Measurements from ENCODE around the gene UGT1A4.

Gene UGT1A4
- total RNA-seq, result 0 reads per million in 3 donors

DNA sequence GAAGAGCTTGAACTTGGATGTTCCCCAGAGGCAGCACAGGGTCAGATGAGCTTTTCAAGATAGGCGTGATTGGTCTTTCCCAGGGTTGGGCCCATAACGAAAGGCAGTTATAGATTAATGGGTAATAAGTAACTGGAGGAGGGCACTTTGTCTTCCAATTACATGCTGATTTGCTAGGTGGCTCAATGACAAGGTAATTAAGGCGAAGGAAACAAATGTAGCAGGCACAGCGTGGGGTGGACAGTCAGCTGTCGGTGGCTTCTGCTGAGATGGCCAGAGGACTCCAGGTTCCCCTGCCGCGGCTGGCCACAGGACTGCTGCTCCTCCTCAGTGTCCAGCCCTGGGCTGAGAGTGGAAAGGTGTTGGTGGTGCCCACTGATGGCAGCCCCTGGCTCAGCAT is at the start of gene UGT1A4:
Gene UGT1A4 (plus strand): TSS at position 185 of the 400 bp plus-strand sequence. CDS start 85 bp downstream, at position 270.
- H3K27ac ChIP-seq (ENCODE audit: insufficient read depth, low read length, poor library complexity, severe bottlenecking), result no peak within 1 kb of the TSS
- H3K9me3 ChIP-seq (ENCODE audit: control insufficient read depth, low read length), result no peaks in the 10 kb centered on the region
- H3K27me3 ChIP-seq (replicated peaks; ENCODE audit: control insufficient read depth, insufficient read depth, low read length, poor library complexity, severe bottlenecking), result no peaks in the 10 kb centered on the region
- H3K36me3 ChIP-seq (ENCODE audit: control insufficient read depth, insufficient read depth, low read length), result no peaks in the 10 kb centered on the region
- H3K4me1 ChIP-seq (ENCODE audit: control insufficient read depth, insufficient read depth, low read length, poor library complexity, severe bottlenecking), result no peaks in the 10 kb centered on the region
- H3K4me3 ChIP-seq (ENCODE audit: insufficient read depth, low read depth, low read length, poor library complexity, severe bottlenecking), result no peak within 1 kb of the TSS
- DNase-seq, result no peak

DNA sequence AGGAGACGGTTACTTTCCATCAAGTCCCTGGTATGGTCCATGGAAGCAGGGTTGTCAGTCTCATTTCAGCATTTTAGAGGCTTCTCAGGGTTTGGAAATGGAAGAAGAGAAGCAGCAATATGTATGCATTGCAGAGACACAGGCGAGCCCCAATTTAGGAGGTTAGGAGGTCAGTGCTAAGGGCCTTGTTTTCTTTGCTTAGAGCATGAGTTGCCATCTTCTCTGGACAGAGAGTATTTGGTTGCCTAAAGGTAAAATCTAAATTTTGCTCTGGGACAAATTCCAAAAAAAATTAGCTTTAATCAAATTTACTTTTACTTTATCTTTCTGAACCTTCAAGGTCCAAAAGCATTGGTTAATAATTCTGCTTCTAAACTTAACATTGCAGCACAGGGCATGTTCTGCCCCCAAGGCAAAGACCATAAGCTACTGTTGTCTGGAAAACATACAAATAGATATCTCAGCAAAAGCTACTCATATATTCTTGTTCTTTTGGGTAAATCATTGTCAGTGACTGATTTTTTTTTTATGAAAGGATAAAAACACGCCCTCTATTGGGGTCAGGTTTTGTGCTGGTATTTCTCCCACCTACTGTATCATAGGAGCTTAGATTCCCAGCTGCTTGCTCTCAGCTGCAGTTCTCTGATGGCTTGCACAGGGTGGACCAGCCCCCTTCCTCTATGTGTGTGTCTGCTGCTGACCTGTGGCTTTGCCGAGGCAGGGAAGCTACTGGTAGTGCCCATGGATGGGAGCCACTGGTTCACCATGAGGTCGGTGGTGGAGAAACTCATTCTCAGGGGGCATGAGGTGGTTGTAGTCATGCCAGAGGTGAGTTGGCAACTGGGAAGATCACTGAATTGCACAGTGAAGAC is 47.0 kb upstream of the UGT1A4 start, which contains the start of gene UGT1A9:
Gene UGT1A9 (plus strand): TSS at position 609 of the 872 bp plus-strand sequence. CDS start 37 bp downstream, at position 646.
- Histone ChIP-seq H3K27me3 (replicated peaks; ENCODE audit: control insufficient read depth, insufficient read depth, low read length, poor library complexity, severe bottlenecking) (no peaks in the 10 kb centered on the region), H3K4me3 (ENCODE audit: insufficient read depth, low read depth, low read length, poor library complexity, severe bottlenecking) (no peak within 1 kb of the TSS), H3K36me3 (ENCODE audit: control insufficient read depth, insufficient read depth, low read length) (no peaks in the 10 kb centered on the region), H3K4me1 (ENCODE audit: control insufficient read depth, insufficient read depth, low read length, poor library complexity, severe bottlenecking) (no peaks in the 10 kb centered on the region), H3K9me3 (ENCODE audit: control insufficient read depth, low read length) (no peaks in the 10 kb centered on the region), H3K27ac (ENCODE audit: insufficient read depth, low read length, poor library complexity, severe bottlenecking) (no peak within 1 kb of the TSS)
- DNase-seq, result no peak

DNA sequence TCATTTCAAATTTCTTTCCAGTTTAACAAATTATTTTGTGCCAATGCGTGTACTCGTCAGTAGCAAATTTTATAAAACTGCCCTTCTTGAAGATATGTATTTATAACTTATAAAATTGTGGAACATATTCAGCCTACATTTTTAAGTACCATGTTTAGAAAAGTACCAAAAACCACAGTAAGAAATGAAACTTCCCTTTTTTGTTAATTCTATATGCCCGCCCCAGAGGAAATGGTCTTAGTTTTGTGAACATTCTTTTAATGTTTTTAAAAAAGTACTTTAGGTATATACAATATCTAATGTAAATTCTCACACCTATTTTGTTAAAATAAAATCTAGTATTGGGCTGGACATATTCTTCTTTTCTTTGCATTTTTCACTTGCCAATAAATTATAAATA is 45.6 kb upstream of the UGT1A4 start:
- no peaks in the 10 kb centered on the region for H3K9me3 ChIP-seq (ENCODE audit: control insufficient read depth, low read length)
- H3K27me3 ChIP-seq (replicated peaks; ENCODE audit: control insufficient read depth, insufficient read depth, low read length, poor library complexity, severe bottlenecking), result no peaks in the 10 kb centered on the region
- H3K27ac ChIP-seq (ENCODE audit: insufficient read depth, low read length, poor library complexity, severe bottlenecking), result no peak overlapping the region
- no peaks in the 10 kb centered on the region for H3K4me1 ChIP-seq (ENCODE audit: control insufficient read depth, insufficient read depth, low read length, poor library complexity, severe bottlenecking)
- H3K4me3 ChIP-seq (ENCODE audit: insufficient read depth, low read depth, low read length, poor library complexity, severe bottlenecking), result no peak overlapping the region
- DNase-seq, result no peak
- H3K36me3 ChIP-seq (ENCODE audit: control insufficient read depth, insufficient read depth, low read length), result no peaks in the 10 kb centered on the region

DNA sequence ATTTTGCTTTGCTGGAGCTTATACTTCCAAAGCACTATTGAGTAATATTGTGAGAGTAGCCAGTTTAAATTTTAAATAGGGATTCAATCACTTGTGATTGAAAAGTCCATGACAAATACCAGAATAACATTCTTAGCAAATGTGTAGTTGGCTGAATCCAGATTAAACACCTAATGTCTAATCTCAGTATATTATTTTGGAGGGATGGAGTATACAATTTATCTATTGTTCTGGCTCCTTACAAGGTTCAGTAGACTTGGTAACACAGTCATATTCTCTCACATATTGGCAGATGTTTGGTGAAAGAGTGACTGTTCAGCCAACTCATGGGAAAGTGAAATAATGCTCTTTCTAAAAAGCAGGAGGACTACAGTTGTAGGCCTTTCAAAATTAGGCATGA is 44.6 kb upstream of the UGT1A4 start:
- no peaks in the 10 kb centered on the region for H3K36me3 ChIP-seq (ENCODE audit: control insufficient read depth, insufficient read depth, low read length)
- H3K27ac ChIP-seq (ENCODE audit: insufficient read depth, low read length, poor library complexity, severe bottlenecking), result no peak overlapping the region
- DNase-seq, result no peak
- H3K4me1 ChIP-seq (ENCODE audit: control insufficient read depth, insufficient read depth, low read length, poor library complexity, severe bottlenecking), result no peaks in the 10 kb centered on the region
- no peaks in the 10 kb centered on the region for H3K9me3 ChIP-seq (ENCODE audit: control insufficient read depth, low read length)
- no peak overlapping the region for H3K4me3 ChIP-seq (ENCODE audit: insufficient read depth, low read depth, low read length, poor library complexity, severe bottlenecking)
- H3K27me3 ChIP-seq (replicated peaks; ENCODE audit: control insufficient read depth, insufficient read depth, low read length, poor library complexity, severe bottlenecking), result no peaks in the 10 kb centered on the region

DNA sequence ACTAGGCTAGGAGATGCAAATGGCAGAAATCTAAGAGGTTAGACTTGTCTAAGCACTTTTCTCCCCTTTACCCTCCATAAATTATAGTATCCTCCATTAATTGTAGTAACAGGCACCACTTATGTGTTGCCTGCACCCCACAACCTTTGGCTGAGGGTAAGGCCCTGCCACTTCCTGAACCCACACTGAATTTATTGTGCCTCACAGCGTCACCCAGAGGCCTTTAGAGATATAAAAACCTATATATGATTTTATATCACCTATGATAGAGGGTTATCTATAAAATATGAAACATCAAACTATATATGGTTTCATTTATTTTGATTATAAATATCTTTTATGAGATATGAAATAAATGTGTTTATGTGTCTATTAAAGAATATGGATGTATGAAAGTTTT is 44.2 kb upstream of the UGT1A4 start:
- Histone ChIP-seq H3K27ac (ENCODE audit: insufficient read depth, low read length, poor library complexity, severe bottlenecking) (no peak overlapping the region), H3K27me3 (replicated peaks; ENCODE audit: control insufficient read depth, insufficient read depth, low read length, poor library complexity, severe bottlenecking) (no peaks in the 10 kb centered on the region), H3K9me3 (ENCODE audit: control insufficient read depth, low read length) (no peaks in the 10 kb centered on the region), H3K36me3 (ENCODE audit: control insufficient read depth, insufficient read depth, low read length) (no peaks in the 10 kb centered on the region), H3K4me3 (ENCODE audit: insufficient read depth, low read depth, low read length, poor library complexity, severe bottlenecking) (no peak overlapping the region), H3K4me1 (ENCODE audit: control insufficient read depth, insufficient read depth, low read length, poor library complexity, severe bottlenecking) (no peaks in the 10 kb centered on the region)
- DNase-seq, result no peak

DNA sequence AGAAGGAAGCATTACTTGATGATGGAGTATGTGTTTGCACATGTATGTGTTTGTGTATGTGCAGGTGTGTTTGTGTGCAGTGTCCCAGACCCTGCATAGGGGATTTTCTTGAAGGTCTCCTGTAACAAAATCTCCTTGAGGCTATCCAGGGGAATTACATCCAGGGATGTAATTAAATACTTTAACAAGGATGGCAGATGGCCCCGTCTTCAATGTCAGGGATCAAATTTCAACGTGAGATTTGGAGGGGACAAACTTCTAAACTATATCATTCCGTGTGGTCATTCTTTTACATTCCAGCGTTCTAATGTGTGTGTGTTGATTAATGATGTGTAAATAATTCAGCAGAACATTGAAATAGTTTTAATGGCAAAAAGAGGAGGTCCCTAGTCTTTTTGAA is 43.5 kb upstream of the UGT1A4 start:
- no peaks in the 10 kb centered on the region for H3K4me1 ChIP-seq (ENCODE audit: control insufficient read depth, insufficient read depth, low read length, poor library complexity, severe bottlenecking)
- no peaks in the 10 kb centered on the region for H3K27me3 ChIP-seq (replicated peaks; ENCODE audit: control insufficient read depth, insufficient read depth, low read length, poor library complexity, severe bottlenecking)
- no peak for DNase-seq
- no peak overlapping the region for H3K4me3 ChIP-seq (ENCODE audit: insufficient read depth, low read depth, low read length, poor library complexity, severe bottlenecking)
- no peaks in the 10 kb centered on the region for H3K9me3 ChIP-seq (ENCODE audit: control insufficient read depth, low read length)
- no peak overlapping the region for H3K27ac ChIP-seq (ENCODE audit: insufficient read depth, low read length, poor library complexity, severe bottlenecking)
- H3K36me3 ChIP-seq (ENCODE audit: control insufficient read depth, insufficient read depth, low read length), result no peaks in the 10 kb centered on the region

DNA sequence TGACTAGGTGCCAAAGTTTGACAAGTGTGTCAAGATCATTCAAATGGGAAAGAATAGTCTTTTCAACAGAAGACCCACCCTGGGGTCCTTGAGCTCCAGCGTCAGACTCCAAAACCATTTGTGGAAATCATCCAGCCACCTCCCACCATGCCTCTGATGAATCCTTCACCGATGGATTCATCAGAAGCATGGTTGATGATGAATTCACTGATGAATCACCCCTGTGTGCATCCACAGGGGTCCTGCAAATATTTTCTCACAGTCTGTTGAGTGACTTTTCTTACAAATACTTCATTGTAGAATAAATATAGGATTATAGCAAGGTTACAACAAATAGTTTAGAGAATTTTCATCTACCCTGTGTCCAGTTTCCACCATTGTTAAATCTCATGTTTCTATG is 42.5 kb upstream of the UGT1A4 start:
- Histone ChIP-seq H3K36me3 (ENCODE audit: control insufficient read depth, insufficient read depth, low read length) (no peaks in the 10 kb centered on the region), H3K27ac (ENCODE audit: insufficient read depth, low read length, poor library complexity, severe bottlenecking) (no peak overlapping the region), H3K27me3 (replicated peaks; ENCODE audit: control insufficient read depth, insufficient read depth, low read length, poor library complexity, severe bottlenecking) (no peaks in the 10 kb centered on the region), H3K4me1 (ENCODE audit: control insufficient read depth, insufficient read depth, low read length, poor library complexity, severe bottlenecking) (no peaks in the 10 kb centered on the region), H3K4me3 (ENCODE audit: insufficient read depth, low read depth, low read length, poor library complexity, severe bottlenecking) (no peak overlapping the region), H3K9me3 (ENCODE audit: control insufficient read depth, low read length) (no peaks in the 10 kb centered on the region)
- DNase-seq, result no peak

DNA sequence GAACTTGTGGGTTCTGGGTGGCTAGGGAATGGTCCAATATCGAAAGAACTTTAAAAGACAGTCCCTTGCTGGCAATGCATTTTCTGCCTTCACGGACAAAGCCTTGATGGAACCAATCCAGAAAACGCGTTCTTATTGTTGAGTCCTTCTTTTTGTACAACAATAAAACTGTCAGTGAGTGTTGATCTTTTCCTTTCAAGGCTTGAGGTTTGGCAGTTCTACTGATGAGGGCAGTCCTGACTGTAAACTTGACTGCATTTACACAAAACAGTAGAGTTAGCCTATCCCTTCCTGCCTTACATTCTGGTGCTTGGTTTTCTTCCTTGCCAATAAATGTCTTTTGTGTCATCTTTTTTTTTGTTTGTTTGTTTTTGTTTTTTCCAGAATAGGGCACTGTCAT is 39.3 kb upstream of the UGT1A4 start:
- Histone ChIP-seq H3K4me3 (ENCODE audit: insufficient read depth, low read depth, low read length, poor library complexity, severe bottlenecking) (no peak overlapping the region), H3K27me3 (replicated peaks; ENCODE audit: control insufficient read depth, insufficient read depth, low read length, poor library complexity, severe bottlenecking) (no peaks in the 10 kb centered on the region), H3K27ac (ENCODE audit: insufficient read depth, low read length, poor library complexity, severe bottlenecking) (no peak overlapping the region), H3K4me1 (ENCODE audit: control insufficient read depth, insufficient read depth, low read length, poor library complexity, severe bottlenecking) (no peaks in the 10 kb centered on the region), H3K9me3 (ENCODE audit: control insufficient read depth, low read length) (no peaks in the 10 kb centered on the region), H3K36me3 (ENCODE audit: control insufficient read depth, insufficient read depth, low read length) (no peaks in the 10 kb centered on the region)
- no peak for DNase-seq

DNA sequence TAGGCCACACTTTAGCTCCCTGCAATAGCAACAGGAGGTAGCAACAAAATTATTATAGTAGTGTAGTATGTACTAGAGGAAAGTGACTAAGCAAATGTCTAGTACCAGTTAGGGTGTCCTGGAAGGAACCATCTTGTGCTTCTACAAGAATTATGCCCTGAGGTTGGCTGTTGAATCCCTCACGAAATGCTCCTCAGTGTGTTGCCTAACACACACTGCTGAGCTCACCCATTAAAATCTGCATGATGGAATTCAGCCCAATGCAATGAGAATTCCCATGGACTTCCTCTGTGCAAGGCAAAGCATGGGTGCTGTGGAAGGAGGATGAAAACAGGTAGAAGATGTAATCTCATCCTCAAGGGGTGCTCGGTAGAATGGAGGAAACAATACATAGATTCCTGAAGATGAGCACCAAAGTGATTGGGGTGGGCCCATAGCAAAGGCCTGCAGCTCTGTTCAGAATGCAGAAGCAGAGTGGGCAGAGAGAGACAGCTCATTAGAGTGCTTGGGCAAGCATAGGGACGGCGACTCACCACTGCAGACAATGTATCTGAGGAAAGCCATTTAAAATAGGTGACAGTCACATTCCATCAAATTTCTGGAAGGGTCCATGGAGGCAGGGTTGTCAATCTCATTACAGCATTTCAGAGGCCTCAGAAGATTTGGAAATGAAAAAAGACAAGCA is 38.0 kb upstream of the UGT1A4 start:
- Histone ChIP-seq H3K27ac (ENCODE audit: insufficient read depth, low read length, poor library complexity, severe bottlenecking) (no peak overlapping the region), H3K4me1 (ENCODE audit: control insufficient read depth, insufficient read depth, low read length, poor library complexity, severe bottlenecking) (no peaks in the 10 kb centered on the region), H3K9me3 (ENCODE audit: control insufficient read depth, low read length) (no peaks in the 10 kb centered on the region), H3K27me3 (replicated peaks; ENCODE audit: control insufficient read depth, insufficient read depth, low read length, poor library complexity, severe bottlenecking) (no peaks in the 10 kb centered on the region), H3K4me3 (ENCODE audit: insufficient read depth, low read depth, low read length, poor library complexity, severe bottlenecking) (no peak overlapping the region), H3K36me3 (ENCODE audit: control insufficient read depth, insufficient read depth, low read length) (no peaks in the 10 kb centered on the region)
- no peak for DNase-seq

DNA sequence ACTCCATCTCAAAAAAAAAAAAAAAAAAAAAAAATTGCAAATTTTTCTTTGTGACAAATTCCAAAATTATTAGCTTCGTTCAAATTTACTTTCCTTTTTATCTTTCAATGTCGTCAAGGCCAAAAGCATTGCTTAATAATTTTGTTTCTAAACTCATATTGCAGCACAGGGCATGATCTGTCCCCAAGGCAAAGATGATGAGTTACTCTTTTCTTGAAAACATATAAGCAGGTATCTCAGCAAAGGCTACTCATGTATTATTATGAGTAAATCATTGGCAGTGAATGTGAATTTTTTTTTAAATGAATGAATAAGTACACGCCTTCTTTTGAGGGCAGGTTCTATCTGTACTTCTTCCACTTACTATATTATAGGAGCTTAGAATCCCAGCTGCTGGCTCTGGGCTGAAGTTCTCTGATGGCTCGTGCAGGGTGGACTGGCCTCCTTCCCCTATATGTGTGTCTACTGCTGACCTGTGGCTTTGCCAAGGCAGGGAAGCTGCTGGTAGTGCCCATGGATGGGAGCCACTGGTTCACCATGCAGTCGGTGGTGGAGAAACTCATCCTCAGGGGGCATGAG is 36.9 kb upstream of the UGT1A4 start, which contains the start of gene UGT1A7:
Gene UGT1A7 (plus strand): TSS at position 381 of the 579 bp plus-strand sequence. CDS start 37 bp downstream, at position 418.
- no peaks in the 10 kb centered on the region for H3K27me3 ChIP-seq (replicated peaks; ENCODE audit: control insufficient read depth, insufficient read depth, low read length, poor library complexity, severe bottlenecking)
- H3K9me3 ChIP-seq (ENCODE audit: control insufficient read depth, low read length), result no peaks in the 10 kb centered on the region
- no peaks in the 10 kb centered on the region for H3K36me3 ChIP-seq (ENCODE audit: control insufficient read depth, insufficient read depth, low read length)
- H3K4me1 ChIP-seq (ENCODE audit: control insufficient read depth, insufficient read depth, low read length, poor library complexity, severe bottlenecking), result no peaks in the 10 kb centered on the region
- no peak for DNase-seq
- no peak within 1 kb of the TSS for H3K27ac ChIP-seq (ENCODE audit: insufficient read depth, low read length, poor library complexity, severe bottlenecking)
- no peak within 1 kb of the TSS for H3K4me3 ChIP-seq (ENCODE audit: insufficient read depth, low read depth, low read length, poor library complexity, severe bottlenecking)

Data from effector memory CD4-positive, alpha-beta T cell (primary cell).